Neural cell (in vitro differentiated cells): ENCODE results near the gene MYO18B. TPM values are rescaled to one million over a fixed set of nuclear protein-coding genes. Genes with fewer than 3 reads are reported as not detected.

Source experiments
- H2AFZ ChIP-seq: fragments of 200-600, 300-800 bp; sonication (generic), shearing (Covaris generic); 2 replicates; pipeline ENCODE4 v1.6.0; 2014; ENCODE audit warnings: low read depth, mild to moderate bottlenecking, antibody characterized with exemption, low read length, moderate library complexity
- H3F3A ChIP-seq: fragments of 200-600 bp; shearing (Covaris generic); 2 replicates; pipeline ENCODE4 v1.6.1; 2016; ENCODE audit warnings: mild to moderate bottlenecking, moderate library complexity, mixed read lengths, antibody characterized with exemption, low read length; ENCODE audit not compliant: insufficient read depth, poor library complexity, severe bottlenecking
- H3K27ac ChIP-seq: fragments of 200-600, 300-800 bp; sonication (generic), shearing (Covaris generic); 2 replicates; pipeline ENCODE4 v1.5.1; 2014; ENCODE audit warnings: mild to moderate bottlenecking, low read length, moderate library complexity
- H3K27me3 ChIP-seq: fragments of 300-800, 200-600 bp; sonication (generic), shearing (Covaris generic); 2 replicates; pipeline ENCODE4 v1.6.0; 2014; ENCODE audit warnings: mild to moderate bottlenecking, low read depth, low read length, moderate library complexity; ENCODE audit not compliant: insufficient read depth
- H3K36me3 ChIP-seq: fragments of 300-800, 200-600 bp; sonication (generic), shearing (Covaris generic); 2 replicates; pipeline ENCODE4 v1.5.1; 2014; ENCODE audit warnings: mild to moderate bottlenecking, antibody characterized with exemption, low read length, moderate library complexity; ENCODE audit not compliant: insufficient read depth
- H3K4me2 ChIP-seq: fragments of 300-800, 200-600 bp; sonication (generic), shearing (Covaris generic); 2 replicates; pipeline ENCODE4 v1.6.0; 2014; ENCODE audit warnings: mild to moderate bottlenecking, low read length
- H3K4me3 ChIP-seq: fragments of 300-800, 200-600 bp; sonication (generic), shearing (Covaris generic); 2 replicates; pipeline ENCODE4 v1.5.1; 2014; ENCODE audit warnings: mild to moderate bottlenecking, low read length, moderate library complexity
- H3K79me2 ChIP-seq: fragments of 200-600 bp; shearing (Covaris generic); replicated peaks from 2 replicates; pipeline ENCODE4 v1.6.0; 2014; ENCODE audit warnings: mild to moderate bottlenecking, low read length, moderate library complexity; ENCODE audit not compliant: insufficient read depth
- H3K9ac ChIP-seq: fragments of 300-800, 200-600 bp; sonication (generic), shearing (Covaris generic); 2 replicates; pipeline ENCODE4 v1.6.1; 2016; ENCODE audit warnings: mild to moderate bottlenecking, low read length, mixed read lengths
- H3K9me2 ChIP-seq: fragments of 200-600 bp; shearing (Covaris generic); 2 replicates; pipeline ENCODE4 v1.6.1; 2016; ENCODE audit warnings: mild to moderate bottlenecking, low read length, mixed read lengths; ENCODE audit not compliant: insufficient read depth
- H3K9me3 ChIP-seq: fragments of 200-600, 300-800 bp; sonication (generic), shearing (Covaris generic); 2 replicates; pipeline ENCODE4 v1.6.1; 2016; ENCODE audit warnings: mild to moderate bottlenecking, mixed run types, low read length, moderate library complexity, mixed read lengths
- H4K20me1 ChIP-seq: fragments of 200-600 bp; shearing (Covaris generic); 2 replicates; pipeline ENCODE4 v1.6.1; 2016; ENCODE audit warnings: mild to moderate bottlenecking, mixed run types; ENCODE audit not compliant: insufficient read depth
- CTCF ChIP-seq: fragments of 450-650 bp; IDR thresholded peaks from 2 replicates; pipeline ENCODE4 v1.5.1; 2014; ENCODE audit warnings: antibody characterized with exemption, mild to moderate bottlenecking, moderate library complexity; ENCODE audit not compliant: poor library complexity, severe bottlenecking
- EP300 ChIP-seq: fragments of 450-650 bp; conservative IDR thresholded peaks from 2 replicates; pipeline ENCODE4 v1.6.1; 2014; ENCODE audit warnings: antibody characterized with exemption, mild to moderate bottlenecking, moderate library complexity; ENCODE audit not compliant: poor library complexity, severe bottlenecking
- EZH2 ChIP-seq: fragments of 200-600, 300-800 bp; shearing (Covaris generic), sonication (generic); IDR thresholded peaks from 2 replicates; pipeline ENCODE4 v1.6.1; 2014; ENCODE audit warnings: antibody characterized with exemption, low read length, borderline replicate concordance, mild to moderate bottlenecking; ENCODE audit not compliant: insufficient read depth, poor library complexity, severe bottlenecking
- MXI1 ChIP-seq: fragments of 450-650 bp; conservative IDR thresholded peaks from 2 replicates; pipeline ENCODE4 v1.6.1; 2014; ENCODE audit warnings: antibody characterized with exemption, mild to moderate bottlenecking; ENCODE audit not compliant: poor library complexity, severe bottlenecking
- POLR2AphosphoS5 ChIP-seq: IDR thresholded peaks from 2 replicates; pipeline ENCODE4 v1.6.1; 2012
- RAD21 ChIP-seq: fragments of 450-650 bp; conservative IDR thresholded peaks from 2 replicates; pipeline ENCODE4 v1.6.1; 2014; ENCODE audit warnings: antibody characterized with exemption, mild to moderate bottlenecking, moderate library complexity
- REST ChIP-seq: IDR thresholded peaks from 2 replicates; pipeline ENCODE4 v1.6.1; 2012; ENCODE audit warnings: borderline replicate concordance
- SMC3 ChIP-seq: fragments of 450-650 bp; conservative IDR thresholded peaks from 2 replicates; pipeline ENCODE4 v1.6.1; 2014; ENCODE audit warnings: antibody characterized with exemption, mild to moderate bottlenecking, moderate library complexity; ENCODE audit not compliant: poor library complexity
- TAF1 ChIP-seq: IDR thresholded peaks from 2 replicates; pipeline ENCODE4 v1.6.1; 2012; ENCODE audit warnings: low read depth
- polyA plus RNA-seq: library from polyadenylated mRNA; depleted of rRNA; stranded (reverse); fragments of >200 nt; gene quantifications from 2 replicates; pipeline ENCODE4 v1.2.3, GENCODE V29; 2014

MYO18B gene
- polyA plus RNA-seq, 1 donor from 2014 or later = 0.71 TPM

GRCh38 chr22:26019596-26019995 is 277.6 kb downstream of the MYO18B start:
- no peak overlapping the region for H3K9ac ChIP-seq
- H3K9me3 ChIP-seq = no peaks in the 10 kb centered on the region
- H3K4me3 ChIP-seq = no peak overlapping the region
- H3K9me2 ChIP-seq = no peaks in the 10 kb centered on the region
- no peak for TF ChIP-seq CTCF
- TF ChIP-seq TAF1 = no peak
- TF ChIP-seq MXI1 = no peak
- TF ChIP-seq RAD21 = no peak
- TF ChIP-seq EZH2 = no peak
- no peak for TF ChIP-seq SMC3
- no peak for TF ChIP-seq EP300
- no peak for TF ChIP-seq REST
- TF ChIP-seq POLR2AphosphoS5 = no peak
- H3K27me3 ChIP-seq = no peaks in the 10 kb centered on the region
- no peaks in the 10 kb centered on the region for H4K20me1 ChIP-seq
- H2AFZ ChIP-seq = no peak overlapping the region
- H3F3A ChIP-seq = no peaks in the 10 kb centered on the region
- H3K79me2 ChIP-seq = no peaks in the 10 kb centered on the region
- H3K4me2 ChIP-seq = no peak overlapping the region
- no peak overlapping the region for H3K27ac ChIP-seq
- H3K36me3 ChIP-seq = no peaks in the 10 kb centered on the region

- no peak overlapping the region for H3K27ac ChIP-seq
- no peak overlapping the region for H3K9ac ChIP-seq
- H3K27me3 ChIP-seq = no peaks in the 10 kb centered on the region
- H3K9me3 ChIP-seq = no peaks in the 10 kb centered on the region
- no peaks in the 10 kb centered on the region for H4K20me1 ChIP-seq
- H3K79me2 ChIP-seq = no peaks in the 10 kb centered on the region
- no peaks in the 10 kb centered on the region for H3F3A ChIP-seq
- no peak overlapping the region for H3K4me2 ChIP-seq
- no peak overlapping the region for H2AFZ ChIP-seq
- no peak overlapping the region for H3K4me3 ChIP-seq
- no peaks in the 10 kb centered on the region for H3K36me3 ChIP-seq
- no peaks in the 10 kb centered on the region for H3K9me2 ChIP-seq
- TF ChIP-seq REST (no peak), POLR2AphosphoS5 (no peak), CTCF (no peak), TAF1 (no peak), RAD21 (no peak), EP300 (no peak), EZH2 (no peak), MXI1 (no peak), SMC3 (no peak)
Measured at GRCh38 chr22:26021516-26021915, 279.5 kb downstream of the MYO18B start.
